Heart left ventricle (tissue), 16 donors: ENCODE results near the gene ZDHHC14. TPM values are rescaled to one million over a fixed set of nuclear protein-coding genes. Genes with fewer than 3 reads are reported as not detected.

Experiments
- ATAC-seq, 4 donors: fragments of 200-7000 bp; cut with Tn5 transposase; one replicate each; pipeline ENCODE4 v1.9.1; 2020 to 2022; ENCODE audit warnings: moderate library complexity in 4 of 4, mild to moderate bottlenecking in 3 of 4, moderate number of reproducible peaks in 1 of 4
- DNase-seq, 5 donors: peaks; one replicate each; pipeline ENCODE4 v3.0.0-alpha.2; 2020
- H3K27ac ChIP-seq, 12 donors: fragments of 200-600 bp; sonication (generic) in 4 of 12; one replicate each; pipeline versions ENCODE4 v1.5.0 to v1.8.0; 2016 to 2022; ENCODE audit warnings: mild to moderate bottlenecking in 2 of 12
- H3K27me3 ChIP-seq, 9 donors: fragments of 200-600 bp; sonication (generic) in 2 of 9; one replicate each; pipeline versions ENCODE4 v1.5.1 to v1.8.0; 2016 to 2022; ENCODE audit warnings: mild to moderate bottlenecking in 3 of 9
- H3K36me3 ChIP-seq, 9 donors: fragments of 200-600 bp; sonication (generic) in 2 of 9; one replicate each; pipeline versions ENCODE4 v1.5.0 to v1.8.0; 2018 to 2022; ENCODE audit warnings: mild to moderate bottlenecking in 2 of 9
- H3K4me1 ChIP-seq, 12 donors: fragments of 200-600 bp; sonication (generic) in 4 of 12; one replicate each; pipeline versions ENCODE4 v1.5.0 to v1.8.0; 2016 to 2022; ENCODE audit warnings: mild to moderate bottlenecking in 3 of 12
- H3K4me3 ChIP-seq, 12 donors: fragments of 200-600 bp; sonication (generic) in 4 of 12; one replicate each; pipeline versions ENCODE4 v1.5.0 to v1.8.0; 2017 to 2022; ENCODE audit warnings: mild to moderate bottlenecking in 9 of 12, moderate library complexity in 4 of 12
- H3K9me3 ChIP-seq, 12 donors: fragments of 200-600 bp; sonication (generic) in 4 of 12; one replicate each; pipeline versions ENCODE4 v1.5.0 to v1.8.0; 2016 to 2022; ENCODE audit warnings: mild to moderate bottlenecking in 1 of 12
- CTCF ChIP-seq, 12 donors: fragments of 200-600 bp; sonication (generic) in 4 of 12; IDR thresholded peaks; one replicate each; pipeline versions ENCODE4 v1.5.0 to v1.8.0; 2018 to 2022; ENCODE audit warnings: antibody characterized with exemption in 12 of 12, mild to moderate bottlenecking in 5 of 12
- POLR2A ChIP-seq, 2 donors: fragments of 450-650 bp; IDR thresholded peaks; one replicate each; pipeline ENCODE4 v1.6.1; 2017; ENCODE audit warnings: antibody characterized with exemption in 2 of 2, mild to moderate bottlenecking in 2 of 2, moderate library complexity in 2 of 2
- WGBS, 4 donors: extraction: QIAGEN DNeasy Blood & Tissue Kit in 2 of 4; methylation state at CpG; one replicate each; pipeline versions ENCODE4 v1.1.5 to v1.1.7; 2013 to 2018; 5-methylcytosine and 5-hydroxymethylcytosine counted together
- intact Hi-C, 10 donors: fragments of 100-400 bp; cut with DNase I; formaldehyde crosslinking; loops; one replicate each; pipeline versions ENCODE4 v1.11.1 to v1.14.2; 2022
- polyA plus RNA-seq, 2 donors: library from polyadenylated mRNA; stranded (reverse); fragments of 200-250 nt; gene quantifications; one replicate each; pipeline ENCODE4 v1.2.3, GENCODE V29; 2013
- total RNA-seq, 9 donors: library from RNA; depleted of rRNA in 2 of 9; stranded (reverse); fragments of >200 nt in 2 of 9; fragmentation: NEBNext Ultra II Directional in 3 of 9; extraction: Animal tissue kit (Norgen Biotek cat#: 25700) in 3 of 9; gene quantifications; one replicate each; pipeline versions ENCODE4 v1.1.0 to v1.2.4, GENCODE V29; 2016 to 2023
- donor health status: ischemic (EF 13 %, LVEDD 7.1; RV severe dilation, severe dysfunction).
- donor health status: healthy with polysubstance abuse.
- donor health status: DM: no; HTN: yes; CAD: no.
- donor health status: DM: no; HTN: no; CAD: no.
- donor health status: ischemic (EF 25% LVEDD 6.9; RV normal size, moderate dysfunction).
- donor health status: ischemic (EF 25% LVEDD 5.7; RV mildly dilated, moderate dysfunction).
- donor health status: healthy.
- donor health status: DM: yes; HTN: yes; CAD: no.
- donor health status: ischemic (EF 35%, LVEDD 5.7; RV mildly dilated, moderate dysfunction).
- donor health status: nonischemic (EF 11% LVEDD 7.7; RV severe dilation, severe dysfunction).
- donor health status: DM: yes; HTN: yes; CAD: no.
- donor health status: PGD.
- donor health status: ischemic (EF 29% LVEDD 5.4; RV normal size, mild dysfunction).
- donor health status: nonischemic (EF 23%, LVEDD 6.1; RV moderate dilation, normal function).

The ZDHHC14 gene
- total and polyA plus RNA-seq, 11 donors = 7.0 to 25.8 (median 15.4) TPM

- Histone ChIP-seq H3K36me3 (no peaks in the 10 kb centered on the region), H3K27me3 (no peaks in the 10 kb centered on the region), H3K4me1 (peaks cover 0 to 5% (median 0%) of the 10 kb centered on the region in 12 donors), H3K27ac (no peak overlapping the region), H3K4me3 (no peak overlapping the region), H3K9me3 (no peaks in the 10 kb centered on the region)
- 91 to 100% (median 93%) methylated on average over 4 to 5 of the region's 5 CpGs for WGBS, 4 donors
- intact Hi-C loops = loop anchor here in 1 of 10 donors (5.0 kb wide), 1 partner anchor 50 kb away; no protein-coding TSS in a partner anchor
- no peak for TF ChIP-seq POLR2A (IDR thresholded peaks at IDR 0.05)
- no peak for TF ChIP-seq CTCF (IDR thresholded peaks at IDR 0.05)
- DNase-seq (no peak), ATAC-seq (no peak)
These were observed 131.3 kb downstream of the ZDHHC14 start for GRCh38 chr6:157512382-157512682.

GRCh38 chr6:157513004-157513603, 132.1 kb downstream of the ZDHHC14 start:
- H3K9me3 ChIP-seq = no peaks in the 10 kb centered on the region
- no peaks in the 10 kb centered on the region for H3K27me3 ChIP-seq
- ATAC-seq (no peak), DNase-seq (no peak)
- H3K27ac ChIP-seq = no peak overlapping the region
- peaks cover 0 to 5% (median 0%) of the 10 kb centered on the region in 12 donors for H3K4me1 ChIP-seq
- H3K36me3 ChIP-seq = no peaks in the 10 kb centered on the region
- intact Hi-C loops = loop anchor here in 1 of 10 donors (5.0 kb wide), 1 partner anchor 51 kb away; no protein-coding TSS in a partner anchor
- 81 to 89% (median 84%) methylated on average over 9 of the region's 9 CpGs for WGBS, 4 donors
- TF ChIP-seq POLR2A (IDR thresholded peaks at IDR 0.05) (no peak), CTCF (IDR thresholded peaks at IDR 0.05) (no peak)
- no peak overlapping the region for H3K4me3 ChIP-seq

GRCh38 chr6:157513619-157514485, 132.9 kb downstream of the ZDHHC14 start:
- Histone ChIP-seq H3K27ac (no peak overlapping the region), H3K36me3 (no peaks in the 10 kb centered on the region), H3K4me1 (peaks cover 0 to 6% (median 0%) of the 10 kb centered on the region in 12 donors), H3K4me3 (no peak overlapping the region), H3K9me3 (no peaks in the 10 kb centered on the region), H3K27me3 (no peaks in the 10 kb centered on the region)
- no peak for ATAC-seq
- WGBS, 4 donors = 96 to 99% (median 98%) methylated on average over 13 of the region's 13 CpGs
- TF ChIP-seq CTCF (IDR thresholded peaks at IDR 0.05) = no peak
- no peak for TF ChIP-seq POLR2A (IDR thresholded peaks at IDR 0.05)
- DNase-seq = no peak
- intact Hi-C loops = loop anchor here in 1 of 10 donors (5.0 kb wide), 1 partner anchor 52 kb away; no protein-coding TSS in a partner anchor
